Tibial nerve (tissue), 4 donors: ENCODE measurements around the gene SHKBP1. TPM values are rescaled to one million over a fixed set of nuclear protein-coding genes. Genes with fewer than 3 reads are reported as not detected.
A peak's percentile ranks its signal among the peaks of the same experiment; 100 is the strongest.

Experiments
- DNase-seq, 2 donors: peaks; one replicate each; pipeline ENCODE4 v3.0.0-alpha.2; 2019; ENCODE audit warnings: low spot score in 2 of 2
- H3K27ac ChIP-seq, 4 donors: fragments of 200-600 bp; sonication (generic) in 3 of 4; one replicate each; pipeline ENCODE4 v1.5.1; 2017 to 2019; ENCODE audit warnings: mild to moderate bottlenecking in 1 of 4
- H3K27me3 ChIP-seq, 2 donors: fragments of 200-600 bp; sonication (generic) in 1 of 2; one replicate each; pipeline versions ENCODE4 v1.5.1 to v1.6.0; 2017 to 2019
- H3K36me3 ChIP-seq, 3 donors: fragments of 200-600 bp; sonication (generic); one replicate each; pipeline ENCODE4 v1.5.1; 2018 to 2019
- H3K4me1 ChIP-seq, 4 donors: fragments of 200-600 bp; sonication (generic) in 3 of 4; one replicate each; pipeline ENCODE4 v1.5.1; 2017 to 2019
- H3K4me3 ChIP-seq, 4 donors: fragments of 200-600 bp; sonication (generic) in 3 of 4; one replicate each; pipeline ENCODE4 v1.5.1; 2017 to 2019; ENCODE audit warnings: mild to moderate bottlenecking in 1 of 4, moderate library complexity in 1 of 4
- H3K9me3 ChIP-seq, 4 donors: fragments of 200-600 bp; sonication (generic) in 3 of 4; one replicate each; pipeline ENCODE4 v1.5.1; 2017 to 2019
- CTCF ChIP-seq, 5 experiments: fragments of 200-600 bp in 3 of 5; fragments of 450-650 bp in 2 of 5; sonication (generic) in 3 of 5; IDR thresholded peaks; one replicate each; pipeline ENCODE4 v1.5.1; 2016 to 2019; ENCODE audit warnings: antibody characterized with exemption in 5 of 5, mild to moderate bottlenecking in 3 of 5, moderate library complexity in 2 of 5
- EP300 ChIP-seq, 2 donors: sonication (generic); formaldehyde crosslinking; IDR thresholded peaks; one replicate each; pipeline ENCODE4 v1.6.1; 2017; ENCODE audit warnings: antibody characterized with exemption in 2 of 2, mild to moderate bottlenecking in 1 of 2
- POLR2A ChIP-seq, 2 donors: fragments of 450-650 bp; IDR thresholded peaks; one replicate each; pipeline ENCODE4 v1.6.1; 2017; ENCODE audit warnings: antibody characterized with exemption in 2 of 2, mild to moderate bottlenecking in 2 of 2, moderate library complexity in 2 of 2
- WGBS, 2 donors: methylation state at CpG; one replicate each; pipeline ENCODE4 v1.1.5; 2018; 5-methylcytosine and 5-hydroxymethylcytosine counted together
- total RNA-seq, 4 donors: library from RNA; depleted of rRNA; stranded (reverse); fragments of >200 nt; gene quantifications; one replicate each; pipeline ENCODE4 v1.1.0, GENCODE V29; 2016

Gene SHKBP1
- total RNA-seq, 4 donors from 2014 or later, result 40.8 to 129 (median 51.2) TPM

DNA sequence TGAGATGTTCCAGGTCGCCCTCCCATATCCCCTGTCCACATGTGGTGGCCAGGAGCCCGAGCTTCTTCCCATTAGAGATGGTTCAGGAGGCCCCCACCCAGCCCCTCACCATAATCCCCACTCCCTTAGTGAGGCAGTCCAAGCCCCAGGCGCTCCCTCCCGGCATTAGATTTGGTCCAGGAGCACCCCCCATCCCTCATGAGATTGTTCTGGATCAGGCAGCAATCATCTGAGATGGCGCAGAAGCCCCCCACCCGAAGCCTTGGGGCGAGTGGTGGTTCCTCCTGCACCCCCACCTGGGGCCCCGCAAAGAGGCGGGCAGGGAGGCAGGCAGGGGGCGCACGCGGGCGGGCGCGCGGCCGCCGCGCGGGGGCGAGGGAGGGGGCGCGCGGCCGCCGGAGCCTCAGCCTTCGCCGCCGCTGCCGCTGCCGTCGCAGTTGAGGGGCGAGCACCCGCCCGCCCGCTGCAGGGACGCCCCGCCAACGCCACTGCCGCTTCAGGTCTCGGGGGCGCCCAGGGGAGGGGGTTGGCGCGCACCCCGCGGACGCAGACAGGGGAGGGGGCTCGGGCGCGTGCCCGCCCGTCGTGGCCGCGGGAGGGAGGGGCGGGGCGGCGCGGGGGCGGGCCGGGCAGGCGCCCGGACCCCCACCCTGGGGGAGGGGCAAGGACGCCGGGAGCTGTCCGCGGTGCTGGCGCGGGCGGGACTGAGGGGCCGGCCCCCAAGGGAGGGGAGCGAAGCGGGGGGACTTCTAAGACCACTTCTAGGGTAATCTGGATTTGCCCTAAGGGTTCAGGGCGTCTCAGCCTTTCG lies 46.4 kb upstream of the SHKBP1 start:
- Histone ChIP-seq H3K27ac (no peak overlapping the region), H3K4me1 (peaks cover 0 to 18% (median 9%) of the 10 kb centered on the region in 4 donors), H3K27me3 (peaks cover 0 to 6% of the 10 kb centered on the region in 2 donors), H3K9me3 (peaks cover 0 to 9% (median 0%) of the 10 kb centered on the region in 4 donors), H3K36me3 (peaks cover 0 to 20% (median 0%) of the 10 kb centered on the region in 3 donors), H3K4me3 (peak overlapping the region in 1 of 4 donors; percentile 23)
- no peak for DNase-seq
- TF ChIP-seq CTCF (IDR thresholded peaks at IDR 0.05) (peak in 1 of 5 experiments; percentile 18), POLR2A (IDR thresholded peaks at IDR 0.05) (no peak)
- WGBS, 2 donors, result 7 to 17% methylated on average over 7 to 17 of the region's 75 CpGs

DNA sequence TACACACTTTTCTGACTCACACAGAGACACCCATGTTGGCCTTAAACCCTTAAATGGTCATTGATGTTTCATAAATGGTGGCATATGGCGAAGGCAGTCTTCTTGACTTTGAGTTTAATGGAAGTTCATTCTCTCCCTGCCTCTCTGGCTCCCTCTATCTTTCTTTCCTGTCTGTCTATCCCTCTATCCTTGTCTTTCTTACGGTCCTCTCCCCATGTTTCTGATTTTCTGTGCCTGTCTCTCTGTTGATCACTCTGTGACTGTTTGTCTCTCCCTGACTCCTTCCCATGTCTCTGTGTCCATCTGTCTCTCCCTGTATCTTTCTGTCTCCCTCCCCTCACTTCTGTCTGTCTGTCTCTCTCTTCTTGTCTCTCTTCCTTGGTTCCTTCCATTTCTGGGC lies 43.2 kb upstream of the SHKBP1 start:
- no peak for DNase-seq
- no peak overlapping the region for H3K27ac ChIP-seq
- WGBS, 2 donors, result 73 to 80% methylated on average over 2 of the region's 2 CpGs

GRCh38 chr19:40534148-40534547 lies 42.5 kb upstream of the SHKBP1 start:
- Histone ChIP-seq H3K27ac (no peak overlapping the region), H3K9me3 (peaks cover 0 to 9% (median 0%) of the 10 kb centered on the region in 4 donors), H3K4me3 (no peak overlapping the region), H3K36me3 (peaks cover 0 to 20% (median 0%) of the 10 kb centered on the region in 3 donors), H3K27me3 (peaks cover 0 to 6% of the 10 kb centered on the region in 2 donors), H3K4me1 (peaks cover 0 to 18% (median 9%) of the 10 kb centered on the region in 4 donors)
- no peak for TF ChIP-seq EP300 (IDR thresholded peaks at IDR 0.05)
- no peak for DNase-seq
- WGBS, 2 donors, result 82 to 100% methylated on average over 2 to 4 of the region's 4 CpGs

More for the DNA sequence above, 43.2 kb upstream of the SHKBP1 start:
- Histone ChIP-seq H3K36me3 (peaks cover 0 to 20% (median 0%) of the 10 kb centered on the region in 3 donors), H3K4me1 (peaks cover 0 to 18% (median 9%) of the 10 kb centered on the region in 4 donors), H3K4me3 (no peak overlapping the region), H3K9me3 (peaks cover 0 to 9% (median 0%) of the 10 kb centered on the region in 4 donors), H3K27me3 (peaks cover 0 to 6% of the 10 kb centered on the region in 2 donors)
- TF ChIP-seq EP300 (IDR thresholded peaks at IDR 0.05), result no peak
- TF ChIP-seq POLR2A (IDR thresholded peaks at IDR 0.05), result no peak
- TF ChIP-seq CTCF (IDR thresholded peaks at IDR 0.05), result no peak

- DNase-seq, result no peak
- 59 to 75% methylated on average over 2 to 3 of the region's 4 CpGs for WGBS, 2 donors
- H3K36me3 ChIP-seq, result peaks cover 0 to 9% (median 0%) of the 10 kb centered on the region in 3 donors
- no peak overlapping the region for H3K27ac ChIP-seq
- H3K4me3 ChIP-seq, result no peak overlapping the region
- TF ChIP-seq EP300 (IDR thresholded peaks at IDR 0.05) (no peak), POLR2A (IDR thresholded peaks at IDR 0.05) (no peak), CTCF (IDR thresholded peaks at IDR 0.05) (no peak)
- peaks cover 0 to 5% (median 0%) of the 10 kb centered on the region in 4 donors for H3K4me1 ChIP-seq
- peaks cover 0 to 5% (median 0%) of the 10 kb centered on the region in 4 donors for H3K9me3 ChIP-seq
- H3K27me3 ChIP-seq, result no peaks in the 10 kb centered on the region
Observed at GRCh38 chr19:40539070-40539469, 37.6 kb upstream of the SHKBP1 start.

- WGBS, 2 donors, result 63 to 69% methylated on average over 6 of the region's 6 CpGs
Observed at GRCh38 chr19:40542202-40542859, 34.3 kb upstream of the SHKBP1 start.

More at GRCh38 chr19:40542202-40542859, 34.3 kb upstream of the SHKBP1 start:
- Histone ChIP-seq H3K9me3 (peaks cover 0 to 9% (median 0%) of the 10 kb centered on the region in 4 donors), H3K36me3 (peaks cover 0 to 13% (median 0%) of the 10 kb centered on the region in 3 donors), H3K4me1 (peaks cover 0 to 5% (median 0%) of the 10 kb centered on the region in 4 donors), H3K27me3 (no peaks in the 10 kb centered on the region), H3K4me3 (no peak overlapping the region), H3K27ac (no peak overlapping the region)
- TF ChIP-seq CTCF (IDR thresholded peaks at IDR 0.05) (no peak), EP300 (IDR thresholded peaks at IDR 0.05) (no peak), POLR2A (IDR thresholded peaks at IDR 0.05) (no peak)
- no peak for DNase-seq
